A673 (cell line): ENCODE results near the gene TMTC2. TPM values are rescaled to one million over a fixed set of nuclear protein-coding genes. Genes with fewer than 3 reads are reported as not detected.

Source experiments
- BruUV-seq: library from RNA; stranded (reverse); fragments of 400-500 nt; replicated peaks from 2 replicates; lab custom pipeline; 2021; lab: Mats Ljungman, UMichigan
- CTCF ChIA-PET: fragments of 300-600 bp; sonication (Branson Sonifier 250); formaldehyde crosslinking; loops from one replicate; lab custom pipeline; 2022; ENCODE audit warnings: antibody characterized with exemption; lab: Charles Lee
- POLR2A ChIA-PET: fragments of 300-600 bp; sonication (Branson Sonifier 250); formaldehyde crosslinking; loops from one replicate; lab custom pipeline; 2022; ENCODE audit warnings: antibody characterized with exemption; ENCODE audit not compliant: low non-redundant PET; lab: Charles Lee
- DNase-seq: peaks from one replicate; pipeline ENCODE4 v3.0.0-alpha.2; 2015; ENCODE audit warnings: low spot score
- H3K27ac ChIP-seq: fragments of 200-600 bp; sonication (generic); 2 replicates; pipeline ENCODE4 v1.5.1; 2016; ENCODE audit warnings: mixed run types, low read depth, mild to moderate bottlenecking, mixed read lengths, antibody characterized with exemption, low read length; ENCODE audit not compliant: poor library complexity, severe bottlenecking
- H3K27me3 ChIP-seq: fragments of 200-600 bp; sonication (generic); replicated peaks from 2 replicates; pipeline ENCODE4 v1.6.1; 2017; ENCODE audit warnings: mixed run types, low read depth, mild to moderate bottlenecking, mixed read lengths, antibody characterized with exemption, low read length; ENCODE audit not compliant: insufficient read depth, poor library complexity
- H3K36me3 ChIP-seq: fragments of 200-600 bp; sonication (generic); 2 replicates; pipeline ENCODE4 v1.6.1; 2016; ENCODE audit warnings: mixed run types, mild to moderate bottlenecking, mixed read lengths, antibody characterized with exemption, low read length; ENCODE audit not compliant: insufficient read depth, poor library complexity, severe bottlenecking
- H3K4me1 ChIP-seq: fragments of 200-600 bp; sonication (generic); 2 replicates; pipeline ENCODE4 v1.6.1; 2017; ENCODE audit warnings: mixed run types, mild to moderate bottlenecking, mixed read lengths, antibody characterized with exemption, low read length; ENCODE audit not compliant: insufficient read depth, poor library complexity, severe bottlenecking
- H3K4me3 ChIP-seq: fragments of 200-600 bp; sonication (generic); 2 replicates; pipeline ENCODE4 v1.5.1; 2016; ENCODE audit warnings: low read depth, mixed run types, mild to moderate bottlenecking, mixed read lengths, low read length; ENCODE audit not compliant: poor library complexity, severe bottlenecking
- H3K9me3 ChIP-seq: fragments of 200-600 bp; sonication (generic); 2 replicates; pipeline ENCODE4 v1.6.1; 2016; ENCODE audit warnings: mixed run types, low read depth, mild to moderate bottlenecking, mixed read lengths, antibody characterized with exemption, low read length; ENCODE audit not compliant: poor library complexity, severe bottlenecking
- EZH2 ChIP-seq: fragments of 200-600 bp; sonication (generic); IDR thresholded peaks from 2 replicates; pipeline ENCODE4 v1.6.1; 2017; ENCODE audit warnings: borderline replicate concordance, low read depth, mild to moderate bottlenecking, mixed read lengths, antibody characterized with exemption, low read length; ENCODE audit not compliant: poor library complexity, severe bottlenecking
- intact Hi-C: fragments of 100-400 bp; cut with micrococcal nuclease; formaldehyde crosslinking; loops from one replicate; pipeline ENCODE4 v1.10.0; 2022; ENCODE audit not compliant: unreplicated experiment
- total RNA-seq: library from RNA; stranded (reverse); gene quantifications from 2 replicates; pipeline ENCODE4 v1.2.3, GENCODE V29; 2021
- TF ChIP-seq, protein P1 (sequence below): fragments of 300-800, 200-600 bp; sonication (generic); conservative IDR thresholded peaks from 2 replicates; pipeline ENCODE4 v1.5.1; 2017; ENCODE audit warnings: low read depth, mild to moderate bottlenecking, antibody characterized with exemption, low read length, moderate library complexity, mixed read lengths

Gene TMTC2
- total RNA-seq, 1 experiment from 2014 or later = 3.3 TPM

DNA sequence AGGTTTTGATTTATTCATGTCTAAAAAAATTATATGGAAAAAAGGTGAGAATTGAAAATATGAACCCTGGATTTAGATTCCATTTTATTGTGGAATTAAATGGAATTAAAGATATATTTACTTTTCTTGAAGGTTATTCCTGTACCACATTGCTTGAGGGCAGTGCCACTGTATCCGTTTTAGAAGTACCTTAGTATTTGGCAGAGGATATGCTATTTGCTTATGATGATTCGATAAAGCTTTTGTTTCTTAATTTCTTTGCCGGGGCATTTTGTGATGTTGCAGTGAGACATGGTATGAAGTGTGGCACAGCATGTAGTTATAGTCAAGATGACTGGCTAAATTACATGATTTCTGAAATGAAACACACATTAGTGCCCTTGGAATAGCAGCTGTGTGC is 7.6 kb downstream of the TMTC2 start:
- Histone ChIP-seq H3K36me3 (no peaks in the 10 kb centered on the region), H3K9me3 (no peaks in the 10 kb centered on the region), H3K4me1 (no peaks in the 10 kb centered on the region), H3K4me3 (no peak overlapping the region), H3K27ac (no peak overlapping the region), H3K27me3 (no peaks in the 10 kb centered on the region)
- DNase-seq = no peak
- CTCF ChIA-PET = no interaction called here
- intact Hi-C loops = no loop called here
- POLR2A ChIA-PET = no interaction called here
- no TSS peak for BruUV-seq
- TF ChIP-seq, protein P1, sequence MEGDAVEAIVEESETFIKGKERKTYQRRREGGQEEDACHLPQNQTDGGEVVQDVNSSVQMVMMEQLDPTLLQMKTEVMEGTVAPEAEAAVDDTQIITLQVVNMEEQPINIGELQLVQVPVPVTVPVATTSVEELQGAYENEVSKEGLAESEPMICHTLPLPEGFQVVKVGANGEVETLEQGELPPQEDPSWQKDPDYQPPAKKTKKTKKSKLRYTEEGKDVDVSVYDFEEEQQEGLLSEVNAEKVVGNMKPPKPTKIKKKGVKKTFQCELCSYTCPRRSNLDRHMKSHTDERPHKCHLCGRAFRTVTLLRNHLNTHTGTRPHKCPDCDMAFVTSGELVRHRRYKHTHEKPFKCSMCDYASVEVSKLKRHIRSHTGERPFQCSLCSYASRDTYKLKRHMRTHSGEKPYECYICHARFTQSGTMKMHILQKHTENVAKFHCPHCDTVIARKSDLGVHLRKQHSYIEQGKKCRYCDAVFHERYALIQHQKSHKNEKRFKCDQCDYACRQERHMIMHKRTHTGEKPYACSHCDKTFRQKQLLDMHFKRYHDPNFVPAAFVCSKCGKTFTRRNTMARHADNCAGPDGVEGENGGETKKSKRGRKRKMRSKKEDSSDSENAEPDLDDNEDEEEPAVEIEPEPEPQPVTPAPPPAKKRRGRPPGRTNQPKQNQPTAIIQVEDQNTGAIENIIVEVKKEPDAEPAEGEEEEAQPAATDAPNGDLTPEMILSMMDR = no peak
- TF ChIP-seq EZH2 = no peak

DNA sequence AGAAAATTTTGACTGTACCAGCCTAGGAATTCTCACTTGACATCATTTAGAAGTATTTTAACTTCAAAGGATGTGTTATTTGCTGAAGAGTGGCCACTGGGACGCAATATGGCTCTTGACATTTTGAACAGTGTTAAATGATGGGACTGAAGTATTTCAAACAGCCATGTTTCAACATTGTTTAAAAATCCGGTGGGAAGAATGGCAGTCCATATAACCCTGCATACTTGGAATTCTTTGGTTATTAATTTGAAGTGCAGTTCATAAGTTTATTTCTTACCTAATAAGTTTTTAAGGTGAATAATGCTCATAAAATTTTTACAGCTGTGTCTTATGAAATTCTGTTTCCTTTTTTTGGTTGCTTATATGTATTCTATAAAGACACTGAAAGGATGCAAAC is 8.3 kb downstream of the TMTC2 start:
- no TSS peak for BruUV-seq
- no peaks in the 10 kb centered on the region for H3K36me3 ChIP-seq
- no peak for DNase-seq
- TF ChIP-seq EZH2 = no peak
- H3K9me3 ChIP-seq = no peaks in the 10 kb centered on the region
- no peaks in the 10 kb centered on the region for H3K4me1 ChIP-seq
- ChIA-PET CTCF (no interaction called here), POLR2A (no interaction called here)
- H3K4me3 ChIP-seq = no peak overlapping the region
- no peak overlapping the region for H3K27ac ChIP-seq
- intact Hi-C loops = no loop called here
- H3K27me3 ChIP-seq = no peaks in the 10 kb centered on the region

DNA sequence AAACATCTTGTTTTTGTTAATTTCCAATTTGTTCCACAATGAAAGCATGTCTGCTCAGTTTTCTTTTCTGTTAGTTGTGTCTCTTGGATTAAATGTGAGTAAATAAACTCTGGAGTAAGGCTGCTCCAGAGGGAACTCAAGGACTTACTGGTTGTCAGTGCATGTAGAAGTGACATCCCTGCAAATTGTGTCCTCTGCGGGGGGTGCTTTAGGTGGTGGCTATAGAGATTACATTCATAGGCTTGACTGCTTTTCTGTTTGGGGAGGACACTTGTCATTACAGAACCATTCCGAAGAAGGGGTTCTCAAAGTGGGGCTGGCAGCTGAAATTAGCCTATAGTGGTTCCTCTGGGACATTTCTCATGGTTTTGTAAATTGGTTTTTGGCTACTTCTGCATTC is 8.8 kb downstream of the TMTC2 start:
- CTCF ChIA-PET = no interaction called here
- TF ChIP-seq, protein P1 = no peak
- no peak for TF ChIP-seq EZH2
- intact Hi-C loops = no loop called here
- H3K27ac ChIP-seq = no peak overlapping the region
- no peak for DNase-seq
- no peaks in the 10 kb centered on the region for H3K9me3 ChIP-seq
- POLR2A ChIA-PET = no interaction called here
- H3K27me3 ChIP-seq = no peaks in the 10 kb centered on the region
- H3K36me3 ChIP-seq = no peaks in the 10 kb centered on the region
- H3K4me3 ChIP-seq = no peak overlapping the region
- H3K4me1 ChIP-seq = no peaks in the 10 kb centered on the region
- BruUV-seq = no TSS peak

DNA sequence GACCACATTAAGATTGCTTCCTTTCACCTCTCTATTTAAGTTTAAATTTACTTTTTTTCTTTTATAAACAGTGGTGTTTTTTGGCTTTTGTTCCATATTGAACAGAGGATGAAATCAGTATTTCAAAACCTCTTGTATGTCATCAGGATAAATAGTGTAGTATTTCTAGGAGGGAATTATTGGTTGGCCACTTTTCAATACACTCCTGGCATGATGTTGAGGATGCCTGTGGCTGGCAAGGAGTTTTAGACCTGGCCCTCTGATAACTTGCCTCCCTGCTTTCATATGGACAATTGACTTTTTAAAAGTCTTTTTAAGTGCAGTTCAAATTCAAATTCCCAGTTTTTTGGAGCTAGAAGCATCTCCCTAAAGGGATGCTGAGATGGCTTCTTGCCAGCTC is 9.8 kb downstream of the TMTC2 start:
- Histone ChIP-seq H3K9me3 (no peaks in the 10 kb centered on the region), H3K36me3 (no peaks in the 10 kb centered on the region), H3K4me1 (no peaks in the 10 kb centered on the region), H3K4me3 (no peak overlapping the region), H3K27ac (no peak overlapping the region), H3K27me3 (no peaks in the 10 kb centered on the region)
- POLR2A ChIA-PET = no interaction called here
- no peak for DNase-seq
- intact Hi-C loops = no loop called here
- BruUV-seq = no TSS peak
- CTCF ChIA-PET = no interaction called here
- no peak for TF ChIP-seq EZH2
- TF ChIP-seq, protein P1 = no peak
